WTC11 (cell line): ENCODE data around the gene SMIM31. TPM values are rescaled to one million over a fixed set of nuclear protein-coding genes. Genes with fewer than 3 reads are reported as not detected.

ENCODE experiments used
- ATAC-seq: fragments of 200-7000 bp; cut with Tn5 transposase; 2 replicates; pipeline ENCODE4 v1.10.0; 2021; ENCODE audit warnings: mild to moderate bottlenecking, moderate library complexity
- CTCF ChIA-PET: fragments of 300-600 bp; sonication (Branson Sonifier 250); formaldehyde crosslinking; loops from one replicate; lab custom pipeline; 2021; ENCODE audit warnings: antibody characterized with exemption; lab: Charles Lee
- POLR2A ChIA-PET: fragments of 350-600 bp; sonication (Branson Sonifier 250); formaldehyde crosslinking; loops from one replicate; lab custom pipeline; 2021; ENCODE audit warnings: antibody characterized with exemption; lab: Charles Lee
- DNase-seq: peaks from one replicate; pipeline ENCODE4 v3.0.0; 2021; ENCODE audit warnings: low spot score
- H3K27ac Mint-ChIP-seq: 2 replicates; pipeline ENCODE4 v1.8.0; 2021; ENCODE audit warnings: mixed read lengths
- H3K27me3 Mint-ChIP-seq: 2 replicates; pipeline ENCODE4 v1.8.0; 2021; ENCODE audit warnings: low read depth, mild to moderate bottlenecking, moderate library complexity, mixed read lengths
- H3K36me3 Mint-ChIP-seq: 2 replicates; pipeline ENCODE4 v1.8.0; 2021; ENCODE audit warnings: mixed read lengths
- H3K4me1 Mint-ChIP-seq: 2 replicates; pipeline ENCODE4 v1.8.0; 2022; ENCODE audit warnings: mixed read lengths
- H3K4me3 Mint-ChIP-seq: 2 replicates; pipeline ENCODE4 v1.8.0; 2021; ENCODE audit warnings: mild to moderate bottlenecking, moderate library complexity, mixed read lengths
- H3K9me3 Mint-ChIP-seq: 2 replicates; pipeline ENCODE4 v1.8.0; 2021; ENCODE audit warnings: mixed read lengths
- AR ChIP-seq: fragments of 250-450 bp; sonication (Bioruptor Pico); IDR thresholded peaks from 2 replicates; pipeline ENCODE4 v1.9.0; 2021; ENCODE audit warnings: mild to moderate bottlenecking
- CTCF ChIP-seq: fragments of 200-600 bp; IDR thresholded peaks from 2 replicates; pipeline ENCODE4 v1.8.0; 2022; ENCODE audit warnings: antibody characterized with exemption
- ELF4 ChIP-seq: sonication (generic); formaldehyde crosslinking; IDR thresholded peaks from 2 replicates; pipeline ENCODE4 v1.8.1; 2022; ENCODE audit warnings: low read depth, mild to moderate bottlenecking, moderate library complexity, missing genetic modification reagents
- ETV6 ChIP-seq: sonication (generic); formaldehyde crosslinking; IDR thresholded peaks from 2 replicates; pipeline ENCODE4 v1.8.1; 2022; ENCODE audit warnings: mild to moderate bottlenecking, missing genetic modification reagents
- HMGA2 ChIP-seq: fragments of 250-450 bp; sonication (Bioruptor Pico); IDR thresholded peaks from 2 replicates; pipeline ENCODE4 v1.4.0; 2021; ENCODE audit warnings: mild to moderate bottlenecking, moderate library complexity
- MYBL2 ChIP-seq: sonication (generic); formaldehyde crosslinking; IDR thresholded peaks from 2 replicates; pipeline ENCODE4 v1.8.1; 2023; ENCODE audit warnings: mild to moderate bottlenecking, moderate library complexity, missing genetic modification reagents
- NR1H2 ChIP-seq: sonication (generic); formaldehyde crosslinking; IDR thresholded peaks from 2 replicates; pipeline ENCODE4 v1.9.0; 2021; ENCODE audit warnings: mild to moderate bottlenecking, moderate library complexity, missing genetic modification reagents
- SMAD3 ChIP-seq: sonication (generic); formaldehyde crosslinking; IDR thresholded peaks from 2 replicates; pipeline ENCODE4 v1.8.0; 2022; ENCODE audit warnings: missing genetic modification reagents, mild to moderate bottlenecking, borderline replicate concordance
- SMAD4 ChIP-seq: sonication (generic); formaldehyde crosslinking; IDR thresholded peaks from 2 replicates; pipeline ENCODE4 v1.8.0; 2022; ENCODE audit warnings: mild to moderate bottlenecking, missing genetic modification reagents
- ZNF263 ChIP-seq: sonication (generic); formaldehyde crosslinking; IDR thresholded peaks from 2 replicates; pipeline ENCODE4 v1.8.1; 2022; ENCODE audit warnings: low read depth, mild to moderate bottlenecking, moderate library complexity, missing genetic modification reagents
- ZNF416 ChIP-seq: fragments of 250-450 bp; sonication (Bioruptor Pico); IDR thresholded peaks from 2 replicates; pipeline ENCODE4 v1.9.0; 2021; ENCODE audit warnings: mild to moderate bottlenecking, inconsistent platforms
- ZSCAN18 ChIP-seq: fragments of 250-450 bp; sonication (Bioruptor Pico); IDR thresholded peaks from 2 replicates; pipeline ENCODE4 v2.1.2; 2022; ENCODE audit warnings: mild to moderate bottlenecking, moderate library complexity
- total RNA-seq: library from RNA; stranded (reverse); gene quantifications from 3 replicates; pipeline ENCODE4 v1.2.3, GENCODE V29; 2021
- TF ChIP-seq, protein P1 (sequence below): fragments of 250-450 bp; sonication (Bioruptor Pico); IDR thresholded peaks from 2 replicates; pipeline ENCODE4 v1.9.0; 2021; ENCODE audit warnings: mild to moderate bottlenecking
- TF ChIP-seq, protein P2 (sequence below): sonication (generic); formaldehyde crosslinking; IDR thresholded peaks from 2 replicates; pipeline ENCODE4 v1.8.1; 2022; ENCODE audit warnings: low read depth, mild to moderate bottlenecking, moderate library complexity, missing genetic modification reagents, borderline replicate concordance
- TF ChIP-seq, protein P3 (sequence below): sonication (generic); formaldehyde crosslinking; conservative IDR thresholded peaks from 2 replicates; pipeline ENCODE4 v1.8.1; 2023; ENCODE audit warnings: mild to moderate bottlenecking, low read depth, missing genetic modification reagents, moderate library complexity

Gene SMIM31
- total RNA-seq, 1 experiment from 2014 or later, result not detected

DNA sequence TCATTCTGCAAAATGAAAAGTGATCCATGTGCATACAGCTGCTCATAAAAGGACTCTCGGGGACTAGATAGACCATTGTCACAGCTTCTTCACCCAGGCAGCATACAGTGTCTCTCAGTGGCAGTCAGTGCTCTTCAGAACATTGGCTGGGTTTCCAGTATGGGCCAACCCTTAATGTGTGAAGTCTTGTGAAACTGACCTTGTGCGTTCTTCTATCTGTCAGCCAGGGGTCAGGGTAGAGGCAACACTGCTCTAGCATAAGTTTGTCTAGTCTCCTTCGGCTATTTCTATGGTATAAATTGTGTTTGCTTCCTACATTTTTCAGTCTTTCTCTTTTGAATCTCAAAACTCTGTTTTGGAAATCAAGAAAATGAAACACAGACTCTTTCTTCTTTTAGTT is 37.0 kb upstream of the SMIM31 start:
- peak; percentile 98 for ATAC-seq
- CTCF ChIA-PET, result interaction anchor here (0.6 to 1.9 kb wide), 6 partner anchors 14 to 400 kb away, joined by 3 to 5 read pairs (median 4); no protein-coding TSS in a partner anchor
- H3K4me3 Mint-ChIP-seq, result no peak overlapping the region
- no peak overlapping the region for H3K27ac Mint-ChIP-seq
- peaks cover 13% of the 10 kb centered on the region for H3K9me3 Mint-ChIP-seq
- 0 out of 2 replicates have a peak, but pooled peaks have one; percentile 26 for TF ChIP-seq CTCF
- TF ChIP-seq, protein P1, sequence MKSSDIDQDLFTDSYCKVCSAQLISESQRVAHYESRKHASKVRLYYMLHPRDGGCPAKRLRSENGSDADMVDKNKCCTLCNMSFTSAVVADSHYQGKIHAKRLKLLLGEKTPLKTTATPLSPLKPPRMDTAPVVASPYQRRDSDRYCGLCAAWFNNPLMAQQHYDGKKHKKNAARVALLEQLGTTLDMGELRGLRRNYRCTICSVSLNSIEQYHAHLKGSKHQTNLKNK (CRISPR knock-in tag), result no peak
- TF ChIP-seq, all 79 proteins: peak for 1
- DNase-seq, result peak; percentile 26
- no peaks in the 10 kb centered on the region; the same call in 1 of the 2 replicates for H3K36me3 Mint-ChIP-seq
- H3K27me3 Mint-ChIP-seq, result no peaks in the 10 kb centered on the region
- H3K4me1 Mint-ChIP-seq, result no peaks in the 10 kb centered on the region
- POLR2A ChIA-PET, result no interaction called here

GRCh38 chr4:164718827-164719226 is 35.1 kb upstream of the SMIM31 start:
- POLR2A ChIA-PET, result interaction anchor here (0.6 kb wide), 1 partner anchor 199 kb away, joined by 3 read pairs; no protein-coding TSS in a partner anchor
- Mint-ChIP-seq H3K27me3 (peaks cover under 1% of the 10 kb centered on the region; the same call in 1 of the 2 replicates), H3K27ac (no peak overlapping the region), H3K4me3 (no peak overlapping the region), H3K36me3 (no peaks in the 10 kb centered on the region), H3K9me3 (no peaks in the 10 kb centered on the region), H3K4me1 (no peaks in the 10 kb centered on the region)
- ATAC-seq (no peak), DNase-seq (no peak)
- CTCF ChIA-PET, result no interaction called here
- TF ChIP-seq, protein P2, sequence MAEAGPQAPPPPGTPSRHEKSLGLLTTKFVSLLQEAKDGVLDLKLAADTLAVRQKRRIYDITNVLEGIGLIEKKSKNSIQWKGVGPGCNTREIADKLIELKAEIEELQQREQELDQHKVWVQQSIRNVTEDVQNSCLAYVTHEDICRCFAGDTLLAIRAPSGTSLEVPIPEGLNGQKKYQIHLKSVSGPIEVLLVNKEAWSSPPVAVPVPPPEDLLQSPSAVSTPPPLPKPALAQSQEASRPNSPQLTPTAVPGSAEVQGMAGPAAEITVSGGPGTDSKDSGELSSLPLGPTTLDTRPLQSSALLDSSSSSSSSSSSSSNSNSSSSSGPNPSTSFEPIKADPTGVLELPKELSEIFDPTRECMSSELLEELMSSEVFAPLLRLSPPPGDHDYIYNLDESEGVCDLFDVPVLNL (CRISPR knock-in tag), result no peak
- TF ChIP-seq ETV6 (no peak), MYBL2 (CRISPR knock-in tag) (no peak), ZNF416 (CRISPR knock-in tag) (no peak), SMAD4 (CRISPR knock-in tag) (no peak), SMAD3 (no peak), ZNF263 (CRISPR knock-in tag) (no peak), ZSCAN18 (CRISPR knock-in tag) (no peak), AR (CRISPR knock-in tag) (no peak), HMGA2 (CRISPR knock-in tag) (no peak), NR1H2 (no peak), ELF4 (CRISPR knock-in tag) (no peak)
- TF ChIP-seq, protein P3, sequence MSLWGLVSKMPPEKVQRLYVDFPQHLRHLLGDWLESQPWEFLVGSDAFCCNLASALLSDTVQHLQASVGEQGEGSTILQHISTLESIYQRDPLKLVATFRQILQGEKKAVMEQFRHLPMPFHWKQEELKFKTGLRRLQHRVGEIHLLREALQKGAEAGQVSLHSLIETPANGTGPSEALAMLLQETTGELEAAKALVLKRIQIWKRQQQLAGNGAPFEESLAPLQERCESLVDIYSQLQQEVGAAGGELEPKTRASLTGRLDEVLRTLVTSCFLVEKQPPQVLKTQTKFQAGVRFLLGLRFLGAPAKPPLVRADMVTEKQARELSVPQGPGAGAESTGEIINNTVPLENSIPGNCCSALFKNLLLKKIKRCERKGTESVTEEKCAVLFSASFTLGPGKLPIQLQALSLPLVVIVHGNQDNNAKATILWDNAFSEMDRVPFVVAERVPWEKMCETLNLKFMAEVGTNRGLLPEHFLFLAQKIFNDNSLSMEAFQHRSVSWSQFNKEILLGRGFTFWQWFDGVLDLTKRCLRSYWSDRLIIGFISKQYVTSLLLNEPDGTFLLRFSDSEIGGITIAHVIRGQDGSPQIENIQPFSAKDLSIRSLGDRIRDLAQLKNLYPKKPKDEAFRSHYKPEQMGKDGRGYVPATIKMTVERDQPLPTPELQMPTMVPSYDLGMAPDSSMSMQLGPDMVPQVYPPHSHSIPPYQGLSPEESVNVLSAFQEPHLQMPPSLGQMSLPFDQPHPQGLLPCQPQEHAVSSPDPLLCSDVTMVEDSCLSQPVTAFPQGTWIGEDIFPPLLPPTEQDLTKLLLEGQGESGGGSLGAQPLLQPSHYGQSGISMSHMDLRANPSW, result no peak
